ENCODE measurements around the gene PARD3B. TPM values are rescaled to one million over a fixed set of nuclear protein-coding genes. Genes with fewer than 3 reads are reported as not detected.

Gene PARD3B
- total and polyA plus RNA-seq, 10 of the 15 experiments (the other 5 are each of a cell fraction or from before 2014, with no cell fraction given) = 0.01 to 0.54 (median 0.07) TPM; not detected in 7

DNA sequence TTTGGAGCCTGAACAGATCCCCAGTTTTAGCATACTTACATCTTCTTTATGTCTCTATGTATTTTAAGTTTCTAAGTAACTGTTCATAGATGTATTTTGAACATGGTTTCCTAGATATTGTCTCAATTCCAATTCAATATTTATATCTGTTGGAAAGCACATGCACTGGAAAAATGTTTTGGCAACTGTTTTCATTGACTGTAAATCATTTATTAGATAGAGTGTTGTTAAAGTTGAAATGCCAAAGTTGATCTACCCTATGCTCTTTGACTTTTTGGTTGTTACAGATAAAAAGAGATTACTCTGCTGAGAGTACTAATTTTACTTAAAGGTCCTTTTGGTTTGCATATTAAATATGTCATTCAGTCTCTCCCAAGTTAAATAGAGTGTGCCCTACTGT lies 792.0 kb downstream of the PARD3B start (continued):
- TF ChIP-seq, protein P1, sequence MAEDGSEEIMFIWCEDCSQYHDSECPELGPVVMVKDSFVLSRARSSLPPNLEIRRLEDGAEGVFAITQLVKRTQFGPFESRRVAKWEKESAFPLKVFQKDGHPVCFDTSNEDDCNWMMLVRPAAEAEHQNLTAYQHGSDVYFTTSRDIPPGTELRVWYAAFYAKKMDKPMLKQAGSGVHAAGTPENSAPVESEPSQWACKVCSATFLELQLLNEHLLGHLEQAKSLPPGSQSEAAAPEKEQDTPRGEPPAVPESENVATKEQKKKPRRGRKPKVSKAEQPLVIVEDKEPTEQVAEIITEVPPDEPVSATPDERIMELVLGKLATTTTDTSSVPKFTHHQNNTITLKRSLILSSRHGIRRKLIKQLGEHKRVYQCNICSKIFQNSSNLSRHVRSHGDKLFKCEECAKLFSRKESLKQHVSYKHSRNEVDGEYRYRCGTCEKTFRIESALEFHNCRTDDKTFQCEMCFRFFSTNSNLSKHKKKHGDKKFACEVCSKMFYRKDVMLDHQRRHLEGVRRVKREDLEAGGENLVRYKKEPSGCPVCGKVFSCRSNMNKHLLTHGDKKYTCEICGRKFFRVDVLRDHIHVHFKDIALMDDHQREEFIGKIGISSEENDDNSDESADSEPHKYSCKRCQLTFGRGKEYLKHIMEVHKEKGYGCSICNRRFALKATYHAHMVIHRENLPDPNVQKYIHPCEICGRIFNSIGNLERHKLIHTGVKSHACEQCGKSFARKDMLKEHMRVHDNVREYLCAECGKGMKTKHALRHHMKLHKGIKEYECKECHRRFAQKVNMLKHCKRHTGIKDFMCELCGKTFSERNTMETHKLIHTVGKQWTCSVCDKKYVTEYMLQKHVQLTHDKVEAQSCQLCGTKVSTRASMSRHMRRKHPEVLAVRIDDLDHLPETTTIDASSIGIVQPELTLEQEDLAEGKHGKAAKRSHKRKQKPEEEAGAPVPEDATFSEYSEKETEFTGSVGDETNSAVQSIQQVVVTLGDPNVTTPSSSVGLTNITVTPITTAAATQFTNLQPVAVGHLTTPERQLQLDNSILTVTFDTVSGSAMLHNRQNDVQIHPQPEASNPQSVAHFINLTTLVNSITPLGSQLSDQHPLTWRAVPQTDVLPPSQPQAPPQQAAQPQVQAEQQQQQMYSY (CRISPR knock-in tag; IDR thresholded peaks at IDR 0.05) = no peak
- TF ChIP-seq KLF5 (IDR thresholded peaks at IDR 0.05; ENCODE audit: partially characterized antibody) (no peak), ESRRA (IDR thresholded peaks at IDR 0.05; ENCODE audit: low read length) (no peak)

DNA sequence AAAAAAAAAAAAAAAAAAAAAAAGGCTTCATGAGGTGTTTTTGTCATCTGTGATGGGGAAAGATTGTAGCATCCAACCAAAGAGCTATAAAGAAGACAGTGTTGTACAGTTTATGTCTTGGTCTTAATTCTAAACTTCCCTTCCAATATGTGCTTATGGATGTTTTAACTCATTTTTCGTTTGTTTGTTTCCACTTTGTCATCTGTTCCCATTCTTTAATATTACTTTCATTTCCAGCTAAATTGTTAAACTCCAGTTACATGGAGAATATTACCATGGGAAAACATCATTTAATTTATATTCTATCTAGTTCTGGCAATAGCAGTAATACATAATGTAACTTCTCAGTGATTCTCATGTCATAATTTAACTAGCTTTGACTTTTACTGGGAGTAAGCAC lies 792.9 kb downstream of the PARD3B start:
- Histone ChIP-seq H3K9ac (ENCODE audit: control insufficient read depth, insufficient read depth, low read length) (no peak overlapping the region), H3K4me3 (no peak overlapping the region), H3K9me3 (replicated peaks; ENCODE audit: control insufficient read depth, insufficient read depth, low read length) (no peaks in the 10 kb centered on the region; the same call in 2 of the 3 replicates), H3K27ac (ENCODE audit: control insufficient read depth, insufficient read depth) (no peak overlapping the region), H2AFZ (ENCODE audit: control insufficient read depth, low read depth, low read length) (no peak overlapping the region), H3K4me2 (ENCODE audit: control insufficient read depth, insufficient read depth) (no peak overlapping the region), H3K27me3 (replicated peaks in 1 of 2; ENCODE audit: control insufficient read depth in 2 of 2, insufficient read depth in 2 of 2, low read length in 1 of 2) (no peaks in the 10 kb centered on the region), H4K20me1 (ENCODE audit: control insufficient read depth, insufficient read depth) (no peaks in the 10 kb centered on the region), H3K36me3 (ENCODE audit: control insufficient read depth in 2 of 2, insufficient read depth in 2 of 2, low read length in 1 of 2) (no peaks in the 10 kb centered on the region), H3K4me1 (ENCODE audit: control insufficient read depth, insufficient read depth, low read length) (no peaks in the 10 kb centered on the region), H3K79me2 (ENCODE audit: control insufficient read depth, insufficient read depth, low read length) (no peaks in the 10 kb centered on the region)
- CTCF ChIA-PET = interaction anchor here (0.6 to 1.5 kb wide), 4 partner anchors 14 to 1054 kb away, joined by 3 to 5 read pairs (median 3); no protein-coding TSS in a partner anchor
- SMC1A ChIA-PET (ENCODE audit: uncharacterized antibody, unreplicated experiment) = no interaction called here
- no TSS peak for BruUV-seq (replicated peaks)
- no peak for FAIRE-seq
- RAD21 ChIA-PET (ENCODE audit: unreplicated experiment) = no interaction called here
- no peak for TF ChIP-seq CBFB (IDR thresholded peaks at IDR 0.05; ENCODE audit: low read depth)
- intact Hi-C loops (cut with micrococcal nuclease; ENCODE audit: unreplicated experiment) (no loop called here), in situ Hi-C loops (cut with MboI) (no loop called here)
- POLR2A ChIA-PET = no interaction called here
- no peak for DNase-seq (ENCODE audit: low read depth, low spot score)
- 0% methylated on average over 1 of the region's 1 CpG for WGBS (ENCODE audit: insufficient coverage, insufficient replicate concordance, low lambda C conversion rate, missing lambda C conversion rate)
- ATAC-seq = no peak
